Smooth muscle cell (in vitro differentiated cells): ENCODE results near the gene RHBG. TPM values are rescaled to one million over a fixed set of nuclear protein-coding genes. Genes with fewer than 3 reads are reported as not detected.
"Not testable (repeated sequence)": the region's sequence is repeated elsewhere in the genome, so short reads cannot be mapped to it uniquely, and the experiment has no call there.

ENCODE experiments used
- DNase-seq: peaks from one replicate; lab custom pipeline; 2025; ENCODE audit not compliant: unreplicated experiment; lab: John Stamatoyannopoulos, UW
- H2AFZ ChIP-seq: fragments of 200-600 bp; sonication (generic); 2 replicates; pipeline ENCODE4 v1.6.0; 2016; ENCODE audit warnings: antibody characterized with exemption, low read depth, mild to moderate bottlenecking
- H3F3A ChIP-seq: fragments of 200-600 bp; sonication (generic); 2 replicates; pipeline ENCODE4 v1.6.0; 2017; ENCODE audit warnings: antibody characterized with exemption, low read depth
- H3K27ac ChIP-seq: fragments of 200-600 bp; sonication (generic); 2 replicates; pipeline ENCODE4 v1.5.1; 2016; ENCODE audit warnings: low read depth, mild to moderate bottlenecking
- H3K27me3 ChIP-seq: fragments of 200-600 bp; sonication (generic); 2 replicates; pipeline ENCODE4 v1.6.1; 2016; ENCODE audit warnings: low read depth, mild to moderate bottlenecking
- H3K36me3 ChIP-seq: fragments of 200-600 bp; sonication (generic); 2 replicates; pipeline ENCODE4 v1.5.1; 2016; ENCODE audit warnings: low read depth
- H3K4me1 ChIP-seq: fragments of 200-600 bp; sonication (generic); 2 replicates; pipeline ENCODE4 v1.5.1; 2016; ENCODE audit warnings: low read depth
- H3K4me2 ChIP-seq: fragments of 200-600 bp; sonication (generic); 2 replicates; pipeline ENCODE4 v1.6.0; 2016; ENCODE audit warnings: mild to moderate bottlenecking
- H3K4me3 ChIP-seq: fragments of 200-600 bp; sonication (generic); 2 replicates; pipeline ENCODE4 v1.5.1; 2016; ENCODE audit warnings: mild to moderate bottlenecking
- H3K79me2 ChIP-seq: fragments of 200-600 bp; sonication (generic); 2 replicates; pipeline ENCODE4 v1.6.0; 2016; ENCODE audit warnings: low read depth, mild to moderate bottlenecking
- H3K9ac ChIP-seq: fragments of 200-600 bp; sonication (generic); 2 replicates; pipeline ENCODE4 v1.6.0; 2016; ENCODE audit warnings: low read depth
- H3K9me3 ChIP-seq: fragments of 200-600 bp; sonication (generic); replicated peaks from 2 replicates; pipeline ENCODE4 v1.5.1; 2016; ENCODE audit warnings: low read depth
- H4K20me1 ChIP-seq: fragments of 200-600 bp; sonication (generic); 2 replicates; pipeline ENCODE4 v1.6.0; 2016; ENCODE audit warnings: low read depth
- CTCF ChIP-seq: fragments of 200-600 bp; sonication (generic); IDR thresholded peaks from 2 replicates; pipeline ENCODE4 v1.5.1; 2017; ENCODE audit warnings: borderline replicate concordance, mild to moderate bottlenecking, antibody characterized with exemption; ENCODE audit not compliant: insufficient read depth, poor library complexity, severe bottlenecking
- WGBS: methylation state at CpG from one replicate; pipeline ENCODE4 v1.1.7; 2016; ENCODE audit warnings: low lambda C conversion rate; 5-methylcytosine and 5-hydroxymethylcytosine counted together
- polyA plus RNA-seq: library from polyadenylated mRNA; unstranded; fragments of >200 nt; fragmentation: Nextera tagmentation; extraction: Ambion mirVana; gene quantifications from 2 replicates; pipeline ENCODE4 v1.2.1, GENCODE V29; 2016
- total RNA-seq: library from RNA; depleted of rRNA; stranded (reverse); fragments of >200 nt; gene quantifications from 2 replicates; pipeline ENCODE4 v1.2.3, GENCODE V29; 2014

RHBG gene
- total and polyA plus RNA-seq, 2 experiments from 2014 or later = not detected

GRCh38 chr1:156367383-156368156 is 1.4 kb upstream of the RHBG start:
- no peaks in the 10 kb centered on the region for H3K79me2 ChIP-seq
- H3K4me2 ChIP-seq = no peak overlapping the region
- TF ChIP-seq CTCF = no peak
- H3K27me3 ChIP-seq = no peaks in the 10 kb centered on the region
- no peak overlapping the region for H3K27ac ChIP-seq
- H4K20me1 ChIP-seq = no peaks in the 10 kb centered on the region
- DNase-seq = no peak
- 68% methylated on average over 9 of the region's 9 CpGs for WGBS
- no peaks in the 10 kb centered on the region for H3F3A ChIP-seq
- H3K4me3 ChIP-seq = no peak overlapping the region
- H3K4me1 ChIP-seq = no peaks in the 10 kb centered on the region
- no peak overlapping the region for H2AFZ ChIP-seq
- H3K36me3 ChIP-seq = no peaks in the 10 kb centered on the region
- no peaks in the 10 kb centered on the region for H3K9me3 ChIP-seq
- H3K9ac ChIP-seq = no peak overlapping the region

GRCh38 chr1:156368157-156368658 is 803 bp upstream of the RHBG start:
- Histone ChIP-seq H3F3A (no peaks in the 10 kb centered on the region), H3K4me3 (no peak overlapping the region), H3K36me3 (no peaks in the 10 kb centered on the region), H3K27me3 (no peaks in the 10 kb centered on the region), H3K4me1 (no peaks in the 10 kb centered on the region), H2AFZ (no peak overlapping the region), H3K9me3 (no peaks in the 10 kb centered on the region), H3K27ac (no peak overlapping the region), H3K79me2 (no peaks in the 10 kb centered on the region), H3K9ac (no peak overlapping the region), H4K20me1 (no peaks in the 10 kb centered on the region), H3K4me2 (no peak overlapping the region)
- TF ChIP-seq CTCF = no peak
- 56% methylated on average over 7 of the region's 7 CpGs for WGBS
- DNase-seq = no peak

GRCh38 chr1:156369685-156370286 is 775 bp downstream of the RHBG start:
- H2AFZ ChIP-seq = not testable (repeated sequence)

GRCh38 chr1:156371553-156372264 is 2.7 kb downstream of the RHBG start:
- no peak overlapping the region for H3K27ac ChIP-seq
- 58% methylated on average over 7 of the region's 7 CpGs for WGBS
- no peak overlapping the region for H2AFZ ChIP-seq
- no peak overlapping the region for H3K4me3 ChIP-seq
- no peaks in the 10 kb centered on the region for H3K4me1 ChIP-seq
- H4K20me1 ChIP-seq = no peaks in the 10 kb centered on the region
- no peaks in the 10 kb centered on the region for H3K9me3 ChIP-seq
- H3K27me3 ChIP-seq = no peaks in the 10 kb centered on the region
- DNase-seq = no peak
- H3K4me2 ChIP-seq = no peak overlapping the region
- no peak for TF ChIP-seq CTCF
- H3K79me2 ChIP-seq = no peaks in the 10 kb centered on the region
- H3K36me3 ChIP-seq = no peaks in the 10 kb centered on the region
- no peak overlapping the region for H3K9ac ChIP-seq
- H3F3A ChIP-seq = no peaks in the 10 kb centered on the region

More at GRCh38 chr1:156369685-156370286, 775 bp downstream of the RHBG start:
- H3K27ac ChIP-seq, H3K36me3 ChIP-seq, H3K79me2 ChIP-seq, H3K9ac ChIP-seq, DNase-seq, H3K9me3 ChIP-seq, H4K20me1 ChIP-seq, H3F3A ChIP-seq, H3K27me3 ChIP-seq, H3K4me1 ChIP-seq: not testable (repeated sequence)
- Histone ChIP-seq H3K4me2 (peak overlapping the region; percentile 85), H3K4me3 (peak overlapping the region; percentile 45)
- WGBS = 92% methylated on average over 10 of the region's 10 CpGs
